Measurements from ENCODE around the gene IL32. TPM values are rescaled to one million over a fixed set of nuclear protein-coding genes. Genes with fewer than 3 reads are reported as not detected.

Gene IL32
- polyA plus RNA-seq, 2 of the 4 experiments (the other 2 are of a cell fraction): 8.9 to 20.2 TPM

- TF ChIP-seq HMGXB4 (CRISPR knock-in tag; IDR thresholded peaks at IDR 0.05; ENCODE audit: borderline replicate concordance) (peak; percentile 6; the same call in 1 of the 2 replicates), HOXA7 (CRISPR knock-in tag; IDR thresholded peaks at IDR 0.05) (peak; percentile 57; the same call in 1 of the 2 replicates), ELK1 (IDR thresholded peaks at IDR 0.05; ENCODE audit: low read depth, low read length) (no peak), RARB (CRISPR knock-in tag; IDR thresholded peaks at IDR 0.05) (0 out of 2 replicates have a peak, but pooled peaks have one; percentile 48), SMC3 (IDR thresholded peaks at IDR 0.05) (peak; percentile 77), KDM1A (IDR thresholded peaks at IDR 0.05; ENCODE audit: low read depth) (no peak), NFE2L2 (conservative IDR thresholded peaks at IDR 0.05; ENCODE audit: low read length) (no peak), JUN (IDR thresholded peaks at IDR 0.05) (peak in 1 of 2 experiments; percentile 72; a peak in 2 of 5 replicates), RFX5 (IDR thresholded peaks at IDR 0.05) (no peak)
These were observed 37.3 kb upstream of the IL32 start (continued) for GRCh38 chr16:3027983-3028715.

- 75% methylated on average over 9 of the region's 15 CpGs for WGBS (ENCODE audit: missing lambda C conversion rate)
- Histone ChIP-seq H3K4me3 (no peak overlapping the region), H3K4me1 (peaks cover 18% of the 10 kb centered on the region), H3K4me2 (peak overlapping the region; percentile 76), H3K27ac (peak overlapping the region in 1 of 2 experiments; percentile 32; a peak in 1 of 6 replicates), H3K9me3 (no peaks in the 10 kb centered on the region)
- POLR2A ChIA-PET: interaction anchor here (1.2 to 2.0 kb wide), 3 partner anchors 9 to 129 kb away, joined by 4 to 13 read pairs (median 7); partner anchors contain the start of gene TNFRSF12A
- TF ChIP-seq HMGXB4 (CRISPR knock-in tag; IDR thresholded peaks at IDR 0.05; ENCODE audit: borderline replicate concordance): 0 out of 2 replicates have a peak, but pooled peaks have one; percentile 1
- no peak for TF ChIP-seq ESRRA (IDR thresholded peaks at IDR 0.05; ENCODE audit: borderline replicate concordance, low read length)
- TF ChIP-seq ZFP36 (IDR thresholded peaks at IDR 0.05; ENCODE audit: borderline replicate concordance, partially characterized antibody): peak; percentile 96
- peak; percentile 43; the same call in 1 of the 2 replicates for TF ChIP-seq POLR2AphosphoS2 (conservative IDR thresholded peaks at IDR 0.05; ENCODE audit: low read length)
- TF ChIP-seq JUNB (IDR thresholded peaks at IDR 0.05): no peak
- no peak for TF ChIP-seq ZC3H11A (IDR thresholded peaks at IDR 0.05)
- no peak for FAIRE-seq
- ATAC-seq: no peak
- CTCF ChIA-PET: interaction anchor here (0.6 to 11.0 kb wide), 14 partner anchors 10 to 543 kb away, joined by 3 to 214 read pairs (median 6); partner anchors contain the start of genes BICDL2, CLDN6, CLDN9 and TNFRSF12A
- no peak for DNase-seq (ENCODE audit: low read depth in 1 of 2, low spot score in 1 of 2)
These were observed 36.6 kb upstream of the IL32 start for GRCh38 chr16:3028716-3029319.

GRCh38 chr16:3029491-3030221 lies 35.8 kb upstream of the IL32 start:
- FAIRE-seq (no peak), ATAC-seq (no peak), DNase-seq (ENCODE audit: low read depth in 1 of 2, low spot score in 1 of 2) (no peak)
- no peaks in the 10 kb centered on the region for H3K9me3 ChIP-seq
- H3K4me1 ChIP-seq: peaks cover 15% of the 10 kb centered on the region
- WGBS (ENCODE audit: missing lambda C conversion rate): 92% methylated on average over 56 of the region's 59 CpGs
- no peak overlapping the region for H3K4me2 ChIP-seq
- ChIA-PET POLR2A (interaction anchor here (2.0 to 3.8 kb wide), 3 partner anchors 9 to 26 kb away, joined by 7 to 40 read pairs (median 13); partner anchors contain the start of gene TNFRSF12A), CTCF (interaction anchor here (1.3 to 11.0 kb wide), 11 partner anchors 10 to 113 kb away, joined by 3 to 214 read pairs (median 20); partner anchors contain the start of genes BICDL2, CLDN6, CLDN9 and TNFRSF12A)
- no peak overlapping the region for H3K4me3 ChIP-seq
- H3K27ac ChIP-seq: no peak overlapping the region
- peak; percentile 40 for TF ChIP-seq POLR2AphosphoS2 (conservative IDR thresholded peaks at IDR 0.05; ENCODE audit: low read length)
- TF ChIP-seq FOSL2 (IDR thresholded peaks at IDR 0.05): no peak
- no peak for TF ChIP-seq FOSL2 (CRISPR knock-in tag; IDR thresholded peaks at IDR 0.05)
- no peak for TF ChIP-seq MAZ (IDR thresholded peaks at IDR 0.05; ENCODE audit: borderline replicate concordance, low read depth, low read length)
- no peak for TF ChIP-seq BCL3 (IDR thresholded peaks at IDR 0.05)

Data from A549 (cell line).